ENCODE results near the gene LRRTM4.

Gene LRRTM4

GRCh38 chr2:77521931-77522470 is at the start of gene LRRTM4:
Gene LRRTM4 (minus strand): TSS chr2:77522376.
- DNase-seq = no peak

GRCh38 chr2:77571545-77571944 is 49.4 kb upstream of the LRRTM4 start:
- DNase-seq = no peak

- DNase-seq = no peak
These were observed 45.5 kb upstream of the LRRTM4 start for GRCh38 chr2:77567723-77568122.

GRCh38 chr2:77566582-77566981 is 44.4 kb upstream of the LRRTM4 start:
- DNase-seq = no peak

GRCh38 chr2:77566131-77566530 is 44.0 kb upstream of the LRRTM4 start:
- DNase-seq = no peak

- no peak for DNase-seq
These were observed 30.8 kb upstream of the LRRTM4 start for GRCh38 chr2:77552956-77553355.

GRCh38 chr2:77538031-77538430 is 15.9 kb upstream of the LRRTM4 start:
- DNase-seq = no peak

GRCh38 chr2:77522888-77523287 is 712 bp upstream of the LRRTM4 start:
- DNase-seq = no peak

- no peak for DNase-seq
These were observed 656 bp downstream of the LRRTM4 start for GRCh38 chr2:77521548-77521891.

GRCh38 chr2:77520641-77521547 is 1.3 kb downstream of the LRRTM4 start:
- DNase-seq = no peak

- DNase-seq = no peak
These were observed 2.2 kb downstream of the LRRTM4 start for GRCh38 chr2:77519888-77520506.

- DNase-seq = no peak
These were observed 2.9 kb downstream of the LRRTM4 start for GRCh38 chr2:77519164-77519887.

GRCh38 chr2:77518311-77518710 is 3.9 kb downstream of the LRRTM4 start:
- DNase-seq = no peak

GRCh38 chr2:77513191-77513590 is 9.0 kb downstream of the LRRTM4 start:
- DNase-seq = no peak

GRCh38 chr2:77512507-77512906 is 9.7 kb downstream of the LRRTM4 start:
- DNase-seq = no peak

GRCh38 chr2:77508511-77508910 is 13.7 kb downstream of the LRRTM4 start:
- DNase-seq = no peak

- no peak for DNase-seq
These were observed 14.5 kb downstream of the LRRTM4 start for GRCh38 chr2:77507657-77508056.

- DNase-seq = no peak
These were observed 34.0 kb downstream of the LRRTM4 start for GRCh38 chr2:77488141-77488540.

GRCh38 chr2:77487074-77487803 is 34.9 kb downstream of the LRRTM4 start:
- DNase-seq = no peak

- no peak for DNase-seq
These were observed 38.1 kb downstream of the LRRTM4 start for GRCh38 chr2:77484026-77484425.

GRCh38 chr2:77479895-77480294 is 42.3 kb downstream of the LRRTM4 start:
- DNase-seq = no peak

- DNase-seq = no peak
These were observed 42.8 kb downstream of the LRRTM4 start for GRCh38 chr2:77479395-77479794.

- no peak for DNase-seq
These were observed 52.1 kb downstream of the LRRTM4 start for GRCh38 chr2:77470096-77470495.

Measured in activated CD4-positive, alpha-beta T cell treated with anti-CD3 and anti-CD28 coated beads, Interleukin-10, Interleukin-2, amounts not matched to agents 100 ng/mL and 50 ng/mL, durations not matched to agents 16 hours and 8 hours (primary cell).